Heart right ventricle (tissue), 16 donors: ENCODE measurements around the gene LOXL1. TPM values are rescaled to one million over a fixed set of nuclear protein-coding genes. Genes with fewer than 3 reads are reported as not detected.

Experiments
- ATAC-seq, 8 donors: fragments of 200-7000 bp; cut with Tn5 transposase; one replicate each; pipeline ENCODE4 v1.9.1; 2020; ENCODE audit warnings: mild to moderate bottlenecking in 8 of 8, moderate library complexity in 8 of 8, moderate number of reproducible peaks in 1 of 8
- DNase-seq, 2 donors: peaks; one replicate each; pipeline ENCODE4 v3.0.0-alpha.2; 2020
- H3K27ac ChIP-seq, 10 donors: fragments of 200-600 bp; sonication (generic) in 2 of 10; one replicate each; pipeline versions ENCODE4 v1.5.0 to v1.8.0; 2020 to 2022; ENCODE audit warnings: mild to moderate bottlenecking in 3 of 10
- H3K27me3 ChIP-seq, 7 donors: fragments of 200-600 bp; one replicate each; pipeline ENCODE4 v1.8.0; 2021 to 2022; ENCODE audit warnings: mild to moderate bottlenecking in 2 of 7
- H3K36me3 ChIP-seq, 9 donors: fragments of 200-600 bp; sonication (generic) in 1 of 9; one replicate each; pipeline versions ENCODE4 v1.5.0 to v1.8.0; 2020 to 2022; ENCODE audit warnings: mild to moderate bottlenecking in 2 of 9
- H3K4me1 ChIP-seq, 9 donors: fragments of 200-600 bp; sonication (generic) in 1 of 9; one replicate each; pipeline versions ENCODE4 v1.5.0 to v1.8.0; 2020 to 2022; ENCODE audit warnings: mild to moderate bottlenecking in 4 of 9
- H3K4me3 ChIP-seq, 10 donors: fragments of 200-600 bp; sonication (generic) in 2 of 10; one replicate each; pipeline versions ENCODE4 v1.5.0 to v1.8.0; 2020 to 2022; ENCODE audit warnings: mild to moderate bottlenecking in 7 of 10, moderate library complexity in 2 of 10
- H3K9me3 ChIP-seq, 11 donors: fragments of 200-600 bp in 10 of 11; sonication (generic) in 2 of 11; one replicate each; pipeline versions ENCODE4 v1.5.0 to v1.8.0; 2013 to 2022; ENCODE audit warnings: mild to moderate bottlenecking in 2 of 11, control low read depth in 1 of 11, moderate library complexity in 1 of 11
- WGBS, 2 donors: extraction: QIAGEN DNeasy Blood & Tissue Kit; methylation state at CpG; one replicate each; pipeline ENCODE4 v1.1.7; 2013; ENCODE audit warnings: inconsistent platforms in 1 of 2; 5-methylcytosine and 5-hydroxymethylcytosine counted together
- intact Hi-C, 10 donors: fragments of 100-400 bp; cut with DNase I; formaldehyde crosslinking; loops; one replicate each; pipeline versions ENCODE4 v1.11.1 to v1.14.2; 2022
- polyA plus RNA-seq, 2 donors: library from polyadenylated mRNA; stranded (reverse); fragments of 200-250 nt; gene quantifications; one replicate each; pipeline ENCODE4 v1.2.3, GENCODE V29; 2013
- total RNA-seq, 10 donors: library from RNA; stranded (reverse); fragmentation: NEBNext Ultra II Directional in 3 of 10; extraction: Animal tissue kit (Norgen Biotek cat#: 25700) in 3 of 10; gene quantifications; one replicate each; pipeline versions ENCODE4 v1.2.1 to v1.2.4, GENCODE V29; 2021 to 2023
- TF ChIP-seq, protein P1 (sequence below), 9 donors: fragments of 200-600 bp; sonication (generic) in 2 of 9; IDR thresholded peaks; one replicate each; pipeline versions ENCODE4 v1.5.0 to v1.8.0; 2021 to 2022; ENCODE audit warnings: antibody characterized with exemption in 9 of 9, mild to moderate bottlenecking in 5 of 9, moderate library complexity in 1 of 9
- donor health status: Arrhythmogenic right ventricular cardiomyopathy.
- donor health status: ischemic (EF 13 %, LVEDD 7.1; RV severe dilation, severe dysfunction).
- donor health status: healthy with polysubstance abuse.
- donor health status: DM: no; HTN: yes; CAD: no.
- donor health status: DM: no; HTN: no; CAD: no.
- donor health status: ischemic (EF 25% LVEDD 6.9; RV normal size, moderate dysfunction).
- donor health status: ischemic (EF 25% LVEDD 5.7; RV mildly dilated, moderate dysfunction).
- donor health status: healthy.
- donor health status: DM: yes; HTN: yes; CAD: no.
- donor health status: Ischemic cardiomyopathy.
- donor health status: ischemic (EF 35%, LVEDD 5.7; RV mildly dilated, moderate dysfunction).
- donor health status: nonischemic (EF 11% LVEDD 7.7; RV severe dilation, severe dysfunction).
- donor health status: DM: yes; HTN: yes; CAD: no.
- donor health status: PGD.
- donor health status: ischemic (EF 29% LVEDD 5.4; RV normal size, mild dysfunction).
- donor health status: nonischemic (EF 23%, LVEDD 6.1; RV moderate dilation, normal function).

Gene LOXL1
- total and polyA plus RNA-seq, 12 donors: 11.2 to 66.6 (median 27.8) TPM

DNA sequence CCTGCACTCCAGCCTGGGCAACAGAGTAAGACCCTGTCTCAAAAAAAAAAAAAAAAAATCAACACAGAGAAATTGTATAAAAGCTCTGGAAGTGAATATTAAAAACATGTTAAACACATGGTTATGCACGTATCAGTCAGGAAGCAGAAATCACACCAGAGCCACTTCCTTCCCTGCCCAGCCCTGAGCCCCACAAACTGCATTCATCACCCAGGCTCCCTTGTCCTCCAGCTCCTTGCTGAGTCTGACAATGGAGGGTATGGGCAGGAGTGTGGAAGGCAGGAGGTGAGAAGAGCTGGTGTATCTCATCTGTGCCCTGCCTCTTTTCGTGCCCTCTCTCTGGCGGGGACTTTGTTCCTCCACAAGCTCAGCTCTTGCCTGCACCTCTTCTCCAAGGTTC is 12.1 kb upstream of the LOXL1 start:
- Histone ChIP-seq H3K4me3 (no peak overlapping the region), H3K27me3 (no peaks in the 10 kb centered on the region), H3K36me3 (peaks cover 0 to 4% (median 0%) of the 10 kb centered on the region in 9 donors), H3K27ac (no peak overlapping the region), H3K9me3 (peaks cover 0 to 6% (median 0%) of the 10 kb centered on the region in 11 donors), H3K4me1 (peaks cover 0 to 7% (median 0%) of the 10 kb centered on the region in 9 donors)
- ATAC-seq: no peak
- DNase-seq: no peak
- TF ChIP-seq, protein P1, sequence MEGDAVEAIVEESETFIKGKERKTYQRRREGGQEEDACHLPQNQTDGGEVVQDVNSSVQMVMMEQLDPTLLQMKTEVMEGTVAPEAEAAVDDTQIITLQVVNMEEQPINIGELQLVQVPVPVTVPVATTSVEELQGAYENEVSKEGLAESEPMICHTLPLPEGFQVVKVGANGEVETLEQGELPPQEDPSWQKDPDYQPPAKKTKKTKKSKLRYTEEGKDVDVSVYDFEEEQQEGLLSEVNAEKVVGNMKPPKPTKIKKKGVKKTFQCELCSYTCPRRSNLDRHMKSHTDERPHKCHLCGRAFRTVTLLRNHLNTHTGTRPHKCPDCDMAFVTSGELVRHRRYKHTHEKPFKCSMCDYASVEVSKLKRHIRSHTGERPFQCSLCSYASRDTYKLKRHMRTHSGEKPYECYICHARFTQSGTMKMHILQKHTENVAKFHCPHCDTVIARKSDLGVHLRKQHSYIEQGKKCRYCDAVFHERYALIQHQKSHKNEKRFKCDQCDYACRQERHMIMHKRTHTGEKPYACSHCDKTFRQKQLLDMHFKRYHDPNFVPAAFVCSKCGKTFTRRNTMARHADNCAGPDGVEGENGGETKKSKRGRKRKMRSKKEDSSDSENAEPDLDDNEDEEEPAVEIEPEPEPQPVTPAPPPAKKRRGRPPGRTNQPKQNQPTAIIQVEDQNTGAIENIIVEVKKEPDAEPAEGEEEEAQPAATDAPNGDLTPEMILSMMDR (IDR thresholded peaks at IDR 0.05): no peak
- 76 to 83% methylated on average over 3 of the region's 3 CpGs for WGBS, 2 donors
- intact Hi-C loops: no loop called here

DNA sequence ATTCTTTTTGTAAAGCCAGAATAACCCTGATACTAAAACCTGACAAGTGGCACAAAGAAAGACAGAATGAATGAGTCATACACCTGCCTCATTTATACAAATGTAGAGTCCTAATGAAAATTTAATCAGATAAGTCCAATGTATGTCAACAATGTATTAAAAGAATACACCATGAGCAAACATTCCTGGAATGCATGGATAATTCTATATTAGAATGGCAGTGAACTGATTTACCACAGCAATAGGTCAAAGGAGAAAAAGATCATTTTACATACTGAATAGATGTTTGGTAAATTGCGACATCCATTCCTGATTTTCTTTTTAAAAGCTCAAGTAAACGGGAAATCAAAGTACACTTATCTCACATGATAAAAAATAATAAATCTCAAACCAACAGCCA is 11.2 kb upstream of the LOXL1 start:
- 87 to 91% methylated on average over 2 of the region's 2 CpGs for WGBS, 2 donors

DNA sequence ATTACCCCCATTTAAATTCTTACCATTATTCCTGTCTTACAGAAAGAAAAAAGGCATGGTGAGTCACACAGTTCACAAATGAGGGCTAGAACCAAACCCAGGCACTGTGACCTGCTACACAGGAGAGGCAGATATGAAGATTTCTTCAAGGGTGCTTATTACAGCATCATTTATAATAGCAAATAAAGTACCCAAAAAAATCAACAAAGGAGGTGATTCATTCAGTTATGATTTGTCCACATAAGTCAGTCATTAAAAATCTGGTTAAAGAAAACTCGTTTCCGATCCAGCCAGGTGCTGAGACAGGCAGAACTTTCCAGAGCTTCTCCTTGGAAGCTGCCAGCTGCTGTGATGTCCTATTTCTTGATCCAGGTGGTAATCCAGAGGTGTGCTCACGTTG is 7.5 kb upstream of the LOXL1 start:
- 94% methylated on average over 3 of the region's 3 CpGs for WGBS, 2 donors
- TF ChIP-seq, protein P1 (IDR thresholded peaks at IDR 0.05): no peak
- ATAC-seq: no peak
- H3K4me3 ChIP-seq: no peak overlapping the region
- peaks cover 0 to 4% (median 0%) of the 10 kb centered on the region in 9 donors for H3K36me3 ChIP-seq
- peaks cover 17 to 47% (median 38%) of the 10 kb centered on the region in 9 donors for H3K4me1 ChIP-seq
- intact Hi-C loops: no loop called here
- no peak for DNase-seq
- H3K27me3 ChIP-seq: no peaks in the 10 kb centered on the region
- H3K27ac ChIP-seq: no peak overlapping the region
- H3K9me3 ChIP-seq: peaks cover 0 to 6% (median 0%) of the 10 kb centered on the region in 11 donors

More for the DNA sequence above, 11.2 kb upstream of the LOXL1 start:
- TF ChIP-seq, protein P1 (IDR thresholded peaks at IDR 0.05): no peak
- no peak overlapping the region for H3K4me3 ChIP-seq
- H3K4me1 ChIP-seq: peaks cover 0 to 13% (median under 1%) of the 10 kb centered on the region in 9 donors
- peaks cover 0 to 6% (median 0%) of the 10 kb centered on the region in 11 donors for H3K9me3 ChIP-seq
- peaks cover 0 to 4% (median 0%) of the 10 kb centered on the region in 9 donors for H3K36me3 ChIP-seq
- H3K27ac ChIP-seq: no peak overlapping the region
- DNase-seq (no peak), ATAC-seq (no peak)
- intact Hi-C loops: no loop called here
- no peaks in the 10 kb centered on the region for H3K27me3 ChIP-seq

DNA sequence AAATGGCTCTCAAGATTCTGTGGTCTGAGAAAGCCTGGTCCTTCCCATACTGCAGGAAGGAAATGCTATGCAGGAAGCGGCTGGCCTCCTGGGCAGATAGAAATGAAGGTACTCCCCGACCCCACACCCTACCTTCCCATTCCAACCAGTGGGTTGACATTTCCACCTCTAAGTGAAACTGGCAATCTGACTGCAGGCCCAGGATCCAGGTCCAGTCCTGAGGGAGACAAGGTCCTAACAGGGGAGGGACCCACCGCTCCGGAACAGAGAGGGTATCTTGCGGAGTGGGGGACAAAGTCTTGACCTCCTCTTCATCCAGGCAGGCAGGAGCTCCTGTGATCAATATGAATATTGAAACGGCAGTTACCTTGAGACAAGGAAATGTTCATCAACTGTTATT is 6.6 kb upstream of the LOXL1 start:
- H3K27ac ChIP-seq: peak overlapping the region in 4 of 10 donors; percentile 12 to 95 (median 81)
- WGBS, 2 donors: 81 to 92% methylated on average over 6 of the region's 6 CpGs
- no peaks in the 10 kb centered on the region for H3K27me3 ChIP-seq
- H3K9me3 ChIP-seq: peaks cover 0 to 6% (median 0%) of the 10 kb centered on the region in 11 donors
- H3K4me3 ChIP-seq: no peak overlapping the region
- peaks cover 0 to 4% (median 0%) of the 10 kb centered on the region in 9 donors for H3K36me3 ChIP-seq
- intact Hi-C loops: loop anchor here in 2 of 10 donors (10.0 kb wide), 2 partner anchors 115 to 355 kb away; no protein-coding TSS in a partner anchor
- DNase-seq: no peak
- TF ChIP-seq, protein P1 (IDR thresholded peaks at IDR 0.05): no peak
- no peak for ATAC-seq
- peaks cover 27 to 53% (median 47%) of the 10 kb centered on the region in 9 donors for H3K4me1 ChIP-seq
